ENCODE data around the gene IL4R. TPM values are rescaled to one million over a fixed set of nuclear protein-coding genes. Genes with fewer than 3 reads are reported as not detected.

IL4R gene
- total RNA-seq: 40.3 and 76.6 TPM in 2 replicates

GRCh38 chr16:27313422-27314160 is at the start of gene IL4R:
IL4R (plus strand) TSS chr16:27313974; CDS start chr16:27340204, 26,230 bp downstream.

GRCh38 chr16:27268376-27269299 is 45.1 kb upstream of the IL4R start, which contains the start of gene NSMCE1:
NSMCE1 (minus strand) TSS chr16:27268772; CDS start chr16:27257570, 11,202 bp downstream.

GRCh38 chr16:27401768-27402568 is 88.2 kb downstream of the IL4R start, which contains the start of gene IL21R:
IL21R (plus strand) TSS chr16:27402174; CDS start chr16:27430072, 27,898 bp downstream.

Other genes starting within 250 kb of the IL4R start
- gene C16orf82, start 247.0 kb upstream of the IL4R start, total RNA-seq: not detected in 2 replicates
- 2.7 and 3.9 TPM in 2 replicates for gene KDM8, start 110.4 kb upstream of the IL4R start, total RNA-seq
- gene NSMCE1, start 45.2 kb upstream of the IL4R start, total RNA-seq: 72.1 and 79.5 TPM in 2 replicates
- gene IL21R, start 88.2 kb downstream of the IL4R start, total RNA-seq: 1.2 and 2.2 TPM in 2 replicates
- 75.3 and 80.9 TPM in 2 replicates for gene GTF3C1, start 235.9 kb downstream of the IL4R start, total RNA-seq
- gene KATNIP, start 236.2 kb downstream of the IL4R start, total RNA-seq: 30.4 and 30.7 TPM in 2 replicates

Measured in smooth muscle cell of the pulmonary artery (primary cell).